Cardiac muscle cell (in vitro differentiated cells and primary cell): Measurements from ENCODE around the gene TMEM151B. TPM values are rescaled to one million over a fixed set of nuclear protein-coding genes. Genes with fewer than 3 reads are reported as not detected.

ENCODE experiments used
- DNase-seq, 2 donors: peaks; one replicate each; pipeline versions ENCODE4 v3.0.0 to v3.0.0-alpha.2; 2010 to 2017; ENCODE audit warnings: low read depth in 1 of 2, low spot score in 1 of 2
- H3K27ac ChIP-seq: fragments of 200-600 bp; sonication (generic); 2 replicates; pipeline ENCODE4 v1.5.1; 2016
- H3K27me3 ChIP-seq: fragments of 200-600 bp; sonication (generic); 2 replicates; pipeline ENCODE4 v1.6.0; 2016; ENCODE audit warnings: control low read depth
- H3K36me3 ChIP-seq: fragments of 200-600 bp; sonication (generic); 2 replicates; pipeline ENCODE4 v1.5.1; 2016; ENCODE audit warnings: control low read depth
- H3K4me1 ChIP-seq: fragments of 200-600 bp; sonication (generic); 2 replicates; pipeline ENCODE4 v1.8.1; 2017; ENCODE audit warnings: low read depth, mild to moderate bottlenecking, mixed run types
- H3K4me3 ChIP-seq: fragments of 200-600 bp; sonication (generic); 2 replicates; pipeline ENCODE4 v1.5.1; 2016; ENCODE audit warnings: mild to moderate bottlenecking
- H3K9me3 ChIP-seq: fragments of 200-600 bp; sonication (generic); 2 replicates; pipeline ENCODE4 v1.5.1; 2017; ENCODE audit warnings: low read depth, mild to moderate bottlenecking, control low read depth
- CTCF ChIP-seq: IDR thresholded peaks from 2 replicates; pipeline ENCODE4 v1.5.1; 2012; ENCODE audit warnings: low read depth, mild to moderate bottlenecking, low read length
- polyA plus RNA-seq: library from polyadenylated mRNA; unstranded; fragments of >200 nt; fragmentation: Nextera tagmentation; extraction: Ambion mirVana; gene quantifications from 2 replicates; pipeline ENCODE4 v1.2.1, GENCODE V29; 2016
- total RNA-seq: library from RNA; depleted of rRNA; stranded (reverse); fragments of >200 nt; gene quantifications from 2 replicates; pipeline ENCODE4 v1.2.3, GENCODE V29; 2016

TMEM151B gene
- total and polyA plus RNA-seq, 2 experiments from 2014 or later = 0.21 to 0.29 TPM

GRCh38 chr6:44297063-44298038, 27.1 kb downstream of the TMEM151B start:
- H3K36me3 ChIP-seq = peaks cover under 1% of the 10 kb centered on the region
- peak; percentile 49 to 84 for DNase-seq
- peak overlapping the region; percentile 73 for H3K4me3 ChIP-seq
- H3K27me3 ChIP-seq = peaks cover 35% of the 10 kb centered on the region
- H3K4me1 ChIP-seq = no peaks in the 10 kb centered on the region
- no peaks in the 10 kb centered on the region for H3K9me3 ChIP-seq
- H3K27ac ChIP-seq = no peak overlapping the region
- TF ChIP-seq CTCF = no peak

GRCh38 chr6:44298055-44298803, 28.0 kb downstream of the TMEM151B start:
- no peak for TF ChIP-seq CTCF
- DNase-seq = no peak
- no peaks in the 10 kb centered on the region for H3K4me1 ChIP-seq
- no peaks in the 10 kb centered on the region for H3K9me3 ChIP-seq
- H3K27ac ChIP-seq = no peak overlapping the region
- peak overlapping the region; percentile 73 for H3K4me3 ChIP-seq
- peaks cover 2% of the 10 kb centered on the region for H3K36me3 ChIP-seq
- peaks cover 35% of the 10 kb centered on the region for H3K27me3 ChIP-seq

- no peaks in the 10 kb centered on the region for H3K4me1 ChIP-seq
- H3K9me3 ChIP-seq = no peaks in the 10 kb centered on the region
- TF ChIP-seq CTCF = no peak
- no peak for DNase-seq
- H3K27ac ChIP-seq = no peak overlapping the region
- peaks cover 2% of the 10 kb centered on the region for H3K36me3 ChIP-seq
- no peak overlapping the region for H3K4me3 ChIP-seq
- H3K27me3 ChIP-seq = peaks cover 35% of the 10 kb centered on the region
These were observed 28.6 kb downstream of the TMEM151B start for GRCh38 chr6:44298864-44299263.

GRCh38 chr6:44300292-44300823, 30.1 kb downstream of the TMEM151B start:
- Histone ChIP-seq H3K4me3 (no peak overlapping the region), H3K27ac (no peak overlapping the region), H3K4me1 (no peaks in the 10 kb centered on the region), H3K9me3 (no peaks in the 10 kb centered on the region), H3K27me3 (peaks cover 28% of the 10 kb centered on the region), H3K36me3 (peaks cover 2% of the 10 kb centered on the region)
- TF ChIP-seq CTCF = no peak
- DNase-seq = no peak

- Histone ChIP-seq H3K27me3 (peaks cover 21% of the 10 kb centered on the region), H3K4me1 (no peaks in the 10 kb centered on the region), H3K9me3 (no peaks in the 10 kb centered on the region), H3K27ac (no peak overlapping the region), H3K36me3 (peaks cover 2% of the 10 kb centered on the region), H3K4me3 (no peak overlapping the region)
- no peak for TF ChIP-seq CTCF
- DNase-seq = no peak
These were observed 30.9 kb downstream of the TMEM151B start for GRCh38 chr6:44301106-44301505.
